ENCODE data around the gene LRRC36. TPM values are rescaled to one million over a fixed set of nuclear protein-coding genes. Genes with fewer than 3 reads are reported as not detected.

LRRC36 gene
- total RNA-seq, 4 donors from 2014 or later, result 0.46 to 2.8 TPM; not detected in 2

DNA sequence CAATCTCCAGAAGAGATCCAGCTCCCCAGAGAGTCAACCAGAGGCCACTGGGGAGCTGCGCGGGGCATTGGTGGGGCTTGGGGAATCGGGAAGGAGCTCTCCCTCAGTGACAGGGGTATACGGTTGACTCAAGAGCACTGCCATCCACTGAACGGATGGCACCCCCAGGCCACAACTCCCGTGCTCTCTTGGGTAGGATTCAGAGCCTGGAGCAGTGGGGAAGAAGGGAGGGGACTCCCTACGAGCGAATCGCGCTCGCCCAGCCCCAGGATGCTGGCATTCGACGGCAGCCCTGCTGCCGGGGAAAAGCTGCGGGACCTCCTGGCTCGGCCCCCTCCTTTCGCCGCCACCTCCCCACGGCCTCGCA, 67.2 kb downstream of the LRRC36 start:
- Histone ChIP-seq H3K9me3 (no peaks in the 10 kb centered on the region), H3K4me1 (peaks cover 0 to 28% of the 10 kb centered on the region in 2 donors), H3K27me3 (no peaks in the 10 kb centered on the region), H3K27ac (peak overlapping the region; percentile 54 to 71), H3K4me3 (peak overlapping the region; percentile 28 to 34), H3K36me3 (no peaks in the 10 kb centered on the region)
- intact Hi-C loops (cut with DNase I; ENCODE audit: low total_unique reads), result no loop called here
- no peak for DNase-seq
- TF ChIP-seq POLR2A (IDR thresholded peaks at IDR 0.05), result no peak
- TF ChIP-seq, protein P1, sequence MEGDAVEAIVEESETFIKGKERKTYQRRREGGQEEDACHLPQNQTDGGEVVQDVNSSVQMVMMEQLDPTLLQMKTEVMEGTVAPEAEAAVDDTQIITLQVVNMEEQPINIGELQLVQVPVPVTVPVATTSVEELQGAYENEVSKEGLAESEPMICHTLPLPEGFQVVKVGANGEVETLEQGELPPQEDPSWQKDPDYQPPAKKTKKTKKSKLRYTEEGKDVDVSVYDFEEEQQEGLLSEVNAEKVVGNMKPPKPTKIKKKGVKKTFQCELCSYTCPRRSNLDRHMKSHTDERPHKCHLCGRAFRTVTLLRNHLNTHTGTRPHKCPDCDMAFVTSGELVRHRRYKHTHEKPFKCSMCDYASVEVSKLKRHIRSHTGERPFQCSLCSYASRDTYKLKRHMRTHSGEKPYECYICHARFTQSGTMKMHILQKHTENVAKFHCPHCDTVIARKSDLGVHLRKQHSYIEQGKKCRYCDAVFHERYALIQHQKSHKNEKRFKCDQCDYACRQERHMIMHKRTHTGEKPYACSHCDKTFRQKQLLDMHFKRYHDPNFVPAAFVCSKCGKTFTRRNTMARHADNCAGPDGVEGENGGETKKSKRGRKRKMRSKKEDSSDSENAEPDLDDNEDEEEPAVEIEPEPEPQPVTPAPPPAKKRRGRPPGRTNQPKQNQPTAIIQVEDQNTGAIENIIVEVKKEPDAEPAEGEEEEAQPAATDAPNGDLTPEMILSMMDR (IDR thresholded peaks at IDR 0.05), result no peak

DNA sequence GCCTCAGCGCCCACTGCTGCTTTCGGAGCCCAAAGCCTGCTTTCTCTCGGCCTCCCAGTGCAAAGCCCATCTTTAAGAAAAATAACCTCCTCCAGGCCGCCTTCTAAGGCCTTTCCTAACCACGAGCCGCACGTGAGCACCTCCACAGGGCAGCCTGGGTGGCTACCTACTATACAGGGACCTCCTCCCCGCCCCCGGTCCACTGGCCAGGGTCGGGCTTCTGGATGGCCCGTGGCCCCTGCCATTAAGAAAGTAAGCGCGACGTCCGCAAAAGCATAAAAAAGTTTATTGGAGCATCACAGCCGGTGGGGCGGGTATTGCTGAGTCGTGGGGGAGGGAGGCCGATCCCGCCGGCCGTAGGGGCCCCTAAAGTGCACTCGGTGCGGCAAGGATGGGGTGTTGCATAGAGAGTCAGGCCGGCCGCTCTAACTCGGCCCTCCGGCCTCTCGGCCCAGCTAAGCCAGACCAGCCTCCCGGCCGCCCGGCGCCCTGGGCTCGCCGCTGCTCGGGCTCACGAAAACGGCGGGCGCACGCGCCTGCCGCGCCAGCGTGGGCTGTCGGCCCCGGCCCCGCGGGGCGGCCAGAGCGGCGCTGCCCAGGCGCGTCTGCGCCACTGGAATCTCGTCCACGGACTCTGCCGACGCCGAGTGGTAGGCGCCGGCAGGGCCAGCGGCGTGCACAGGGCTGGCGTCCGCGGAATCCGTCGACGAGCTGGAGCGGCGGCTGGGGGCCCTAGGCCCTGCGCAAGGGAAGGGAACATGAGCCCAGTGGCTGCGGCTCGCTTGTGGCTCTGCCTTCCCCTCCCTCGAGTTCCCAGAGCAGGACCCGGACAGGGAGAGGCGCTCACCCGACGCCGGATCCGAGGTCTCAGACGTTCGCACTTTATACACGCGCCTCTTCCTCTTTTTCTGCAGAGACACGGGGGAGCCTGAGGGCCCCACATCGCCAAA, 67.8 kb downstream of the LRRC36 start:
- TF ChIP-seq POLR2A (IDR thresholded peaks at IDR 0.05), result no peak
- TF ChIP-seq, protein P1 (IDR thresholded peaks at IDR 0.05), result no peak
- DNase-seq, result no peak
- Histone ChIP-seq H3K27ac (peak overlapping the region; percentile 54 to 71), H3K4me3 (peak overlapping the region in 1 of 2 donors; percentile 28), H3K9me3 (no peaks in the 10 kb centered on the region), H3K4me1 (peaks cover 0 to 28% of the 10 kb centered on the region in 2 donors), H3K36me3 (no peaks in the 10 kb centered on the region), H3K27me3 (no peaks in the 10 kb centered on the region)
- intact Hi-C loops (cut with DNase I; ENCODE audit: low total_unique reads), result no loop called here

DNA sequence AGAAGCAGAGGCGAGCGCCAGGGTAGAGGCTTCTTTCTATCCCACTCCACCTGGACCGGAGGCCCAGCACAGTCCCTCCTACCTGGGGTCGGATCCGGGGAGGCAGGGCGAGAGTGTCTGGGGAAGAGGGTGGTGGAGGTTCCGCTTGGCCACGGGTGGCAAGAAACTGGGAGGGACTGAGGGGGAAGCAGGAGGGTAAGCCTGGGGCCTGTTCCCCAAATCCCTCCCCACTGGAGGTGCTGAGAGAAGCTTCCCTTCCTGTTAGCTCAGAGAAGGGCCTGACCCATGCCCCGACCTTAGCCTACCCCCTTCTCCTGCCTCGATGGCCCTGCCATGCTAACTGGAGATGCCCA, 68.5 kb downstream of the LRRC36 start:
- H3K27ac ChIP-seq, result peak overlapping the region in 1 of 2 donors; percentile 71
- H3K36me3 ChIP-seq, result no peaks in the 10 kb centered on the region
- no peak for TF ChIP-seq POLR2A (IDR thresholded peaks at IDR 0.05)
- TF ChIP-seq, protein P1 (IDR thresholded peaks at IDR 0.05), result no peak
- intact Hi-C loops (cut with DNase I; ENCODE audit: low total_unique reads), result no loop called here
- no peaks in the 10 kb centered on the region for H3K27me3 ChIP-seq
- peaks cover 0 to 28% of the 10 kb centered on the region in 2 donors for H3K4me1 ChIP-seq
- H3K9me3 ChIP-seq, result no peaks in the 10 kb centered on the region
- no peak for DNase-seq
- H3K4me3 ChIP-seq, result no peak overlapping the region

DNA sequence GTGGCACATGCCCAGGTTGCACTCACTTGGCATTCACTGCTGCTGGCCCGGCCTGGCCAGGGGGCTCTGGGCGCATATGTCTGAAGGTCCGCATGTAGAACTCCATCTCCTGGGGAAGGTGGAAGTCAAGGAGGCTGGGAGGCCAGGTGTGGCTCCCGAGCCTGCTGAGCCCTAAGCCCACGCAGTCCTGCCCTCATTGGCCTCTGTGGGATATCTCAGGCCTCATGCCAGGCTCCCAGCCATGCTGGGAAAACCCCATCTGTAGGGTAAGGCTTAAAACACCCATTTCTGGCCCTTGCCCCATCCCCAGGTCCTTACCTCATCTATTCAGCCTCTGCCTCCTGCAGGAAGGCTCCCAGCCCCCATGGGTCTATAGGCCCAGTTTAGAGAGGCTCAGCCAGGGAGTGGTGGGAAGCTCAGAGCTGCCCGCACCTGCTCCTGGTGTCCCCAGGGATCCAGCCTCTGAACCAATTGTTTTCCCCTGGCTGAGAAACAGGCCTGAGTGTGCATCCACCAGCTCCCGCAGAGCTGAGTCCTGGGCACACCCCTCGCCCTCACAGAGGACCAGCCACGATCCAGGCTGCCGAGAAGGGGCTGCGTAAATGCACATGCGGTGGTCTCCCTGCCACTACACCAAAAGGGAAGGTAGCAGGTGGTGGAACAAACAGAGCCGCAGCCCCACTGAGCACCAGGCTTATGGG, 69.0 kb downstream of the LRRC36 start:
- peaks cover 0 to 28% of the 10 kb centered on the region in 2 donors for H3K4me1 ChIP-seq
- peak overlapping the region in 1 of 2 donors; percentile 63 for H3K27ac ChIP-seq
- H3K36me3 ChIP-seq, result no peaks in the 10 kb centered on the region
- DNase-seq, result no peak
- intact Hi-C loops (cut with DNase I; ENCODE audit: low total_unique reads), result no loop called here
- no peak overlapping the region for H3K4me3 ChIP-seq
- no peaks in the 10 kb centered on the region for H3K9me3 ChIP-seq
- TF ChIP-seq, protein P1 (IDR thresholded peaks at IDR 0.05), result no peak
- TF ChIP-seq POLR2A (IDR thresholded peaks at IDR 0.05), result no peak
- H3K27me3 ChIP-seq, result no peaks in the 10 kb centered on the region
